Measurements from ENCODE around the gene ZNF383. TPM values are rescaled to one million over a fixed set of nuclear protein-coding genes. Genes with fewer than 3 reads are reported as not detected.
"Not testable (repeated sequence)": the region's sequence is repeated elsewhere in the genome, so short reads cannot be mapped to it uniquely, and the experiment has no call there.

ZNF383 gene
- total and polyA plus RNA-seq, 4 donors, result 2.9 to 19.9 (median 7.5) TPM

GRCh38 chr19:37292998-37293939 is 75.3 kb downstream of the ZNF383 start:
- H3K27ac ChIP-seq (ENCODE audit: low read depth in 1 of 2, low read length in 1 of 2); H3K27me3 ChIP-seq (ENCODE audit: control insufficient read depth in 3 of 3, insufficient read depth in 3 of 3, low read length in 2 of 3); DNase-seq; H3K4me1 ChIP-seq (ENCODE audit: control insufficient read depth in 5 of 5, insufficient read depth in 5 of 5, low read length in 5 of 5); ATAC-seq (ENCODE audit: insufficient read depth, low FRiP score); H3K36me3 ChIP-seq (ENCODE audit: control insufficient read depth in 4 of 4, insufficient read depth in 4 of 4, low read length in 4 of 4); H3K9ac ChIP-seq (ENCODE audit: insufficient read depth in 1 of 2, low read length in 2 of 2); H3K4me3 ChIP-seq; H3K9me3 ChIP-seq (ENCODE audit: control insufficient read depth in 4 of 4, insufficient read depth in 3 of 4, low read length in 3 of 4): not testable (repeated sequence)
- 96 to 98% methylated on average over 33 to 52 of the region's 63 CpGs for WGBS, 2 donors

GRCh38 chr19:37294246-37294645 is 76.2 kb downstream of the ZNF383 start:
- H3K36me3 ChIP-seq (ENCODE audit: control insufficient read depth in 4 of 4, insufficient read depth in 4 of 4, low read length in 4 of 4); ATAC-seq (ENCODE audit: insufficient read depth, low FRiP score); H3K9me3 ChIP-seq (ENCODE audit: control insufficient read depth in 4 of 4, insufficient read depth in 3 of 4, low read length in 3 of 4); H3K27me3 ChIP-seq (ENCODE audit: control insufficient read depth in 3 of 3, insufficient read depth in 3 of 3, low read length in 2 of 3); H3K4me3 ChIP-seq; DNase-seq; H3K27ac ChIP-seq (ENCODE audit: low read depth in 1 of 2, low read length in 1 of 2); H3K4me1 ChIP-seq (ENCODE audit: control insufficient read depth in 5 of 5, insufficient read depth in 5 of 5, low read length in 5 of 5); H3K9ac ChIP-seq (ENCODE audit: insufficient read depth in 1 of 2, low read length in 2 of 2): not testable (repeated sequence)
- 89 to 90% methylated on average over 16 to 18 of the region's 39 CpGs for WGBS, 2 donors

Other genes with a start within 250 kb of the ZNF383 start
- 10 to 100 TPM in 1 of 2 donors, 1 to 10 TPM in 1; 8.0 to 11.2 TPM for gene ZNF420, start 139.8 kb upstream of the ZNF383 start, total RNA-seq
- gene ZNF420, start 139.8 kb upstream of the ZNF383 start, polyA plus RNA-seq, result 1 to 10 TPM; 2.4 to 3.2 TPM
- 10 to 100 TPM in 1 of 2 donors, 1 to 10 TPM in 1; 8.5 to 17.2 TPM for gene ZNF585A, start 45.5 kb upstream of the ZNF383 start, total RNA-seq
- 10 to 100 TPM in 1 of 2 donors, 1 to 10 TPM in 1; 9.9 to 12.7 TPM for gene ZNF585A, start 45.5 kb upstream of the ZNF383 start, polyA plus RNA-seq
- 10 to 100 TPM; 12.3 to 22.9 TPM for gene ZNF585B, start 7.7 kb upstream of the ZNF383 start, total RNA-seq
- 1 to 10 TPM; 4.0 to 4.4 TPM for gene ZNF585B, start 7.7 kb upstream of the ZNF383 start, polyA plus RNA-seq
- gene ZNF527, start 152.9 kb downstream of the ZNF383 start, total RNA-seq, result 1 to 10 TPM; 4.8 to 9.2 TPM
- gene ZNF527, start 152.9 kb downstream of the ZNF383 start, polyA plus RNA-seq, result 1 to 10 TPM; 1.8 to 2.1 TPM
- gene ZNF569, start 249.2 kb downstream of the ZNF383 start, total RNA-seq, result 10 to 100 TPM in 1 of 2 donors, 1 to 10 TPM in 1; 3.3 to 10.1 TPM
- gene ZNF569, start 249.2 kb downstream of the ZNF383 start, polyA plus RNA-seq, result 1 to 10 TPM; 1.2 to 1.9 TPM